ENCODE measurements around the gene CHMP5.

CHMP5 gene

DNA sequence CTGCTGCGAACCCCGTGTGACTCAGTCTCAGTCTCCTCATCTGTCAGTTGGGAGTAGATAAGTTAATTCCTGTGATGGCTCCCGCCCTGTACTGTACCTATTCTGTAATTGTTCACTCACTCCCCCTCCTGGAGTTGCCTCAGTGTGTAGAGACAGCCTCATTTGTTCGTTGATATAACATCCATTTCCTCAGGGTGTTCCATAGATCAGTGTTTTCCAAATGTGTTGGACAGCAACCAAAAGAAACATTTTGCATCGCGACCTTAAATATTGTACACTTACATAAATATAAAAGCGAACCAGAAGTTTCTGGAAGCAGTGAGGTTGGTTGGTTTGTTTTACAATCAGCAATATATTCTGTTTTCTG is 26.2 kb downstream of the CHMP5 start:
- peaks cover 17% of the 10 kb centered on the region for H3K36me3 ChIP-seq (replicated peaks)
- peak overlapping the region; percentile 87 for H3K4me3 ChIP-seq (ENCODE audit: low read depth, low read length)
- in situ Hi-C loops (cut with HindIII; ENCODE audit: low pct_ligation_motif_present, low sequenced_read_pairs), result no loop called here
- TF ChIP-seq, protein P1, sequence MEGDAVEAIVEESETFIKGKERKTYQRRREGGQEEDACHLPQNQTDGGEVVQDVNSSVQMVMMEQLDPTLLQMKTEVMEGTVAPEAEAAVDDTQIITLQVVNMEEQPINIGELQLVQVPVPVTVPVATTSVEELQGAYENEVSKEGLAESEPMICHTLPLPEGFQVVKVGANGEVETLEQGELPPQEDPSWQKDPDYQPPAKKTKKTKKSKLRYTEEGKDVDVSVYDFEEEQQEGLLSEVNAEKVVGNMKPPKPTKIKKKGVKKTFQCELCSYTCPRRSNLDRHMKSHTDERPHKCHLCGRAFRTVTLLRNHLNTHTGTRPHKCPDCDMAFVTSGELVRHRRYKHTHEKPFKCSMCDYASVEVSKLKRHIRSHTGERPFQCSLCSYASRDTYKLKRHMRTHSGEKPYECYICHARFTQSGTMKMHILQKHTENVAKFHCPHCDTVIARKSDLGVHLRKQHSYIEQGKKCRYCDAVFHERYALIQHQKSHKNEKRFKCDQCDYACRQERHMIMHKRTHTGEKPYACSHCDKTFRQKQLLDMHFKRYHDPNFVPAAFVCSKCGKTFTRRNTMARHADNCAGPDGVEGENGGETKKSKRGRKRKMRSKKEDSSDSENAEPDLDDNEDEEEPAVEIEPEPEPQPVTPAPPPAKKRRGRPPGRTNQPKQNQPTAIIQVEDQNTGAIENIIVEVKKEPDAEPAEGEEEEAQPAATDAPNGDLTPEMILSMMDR (IDR thresholded peaks at IDR 0.05; ENCODE audit: low read depth, low read length, missing control alignments), result no peak
- DNase-seq, result no peak
- no peaks in the 10 kb centered on the region for H3K27me3 ChIP-seq (replicated peaks)
- peak overlapping the region; percentile 100 for H3K27ac ChIP-seq

DNA sequence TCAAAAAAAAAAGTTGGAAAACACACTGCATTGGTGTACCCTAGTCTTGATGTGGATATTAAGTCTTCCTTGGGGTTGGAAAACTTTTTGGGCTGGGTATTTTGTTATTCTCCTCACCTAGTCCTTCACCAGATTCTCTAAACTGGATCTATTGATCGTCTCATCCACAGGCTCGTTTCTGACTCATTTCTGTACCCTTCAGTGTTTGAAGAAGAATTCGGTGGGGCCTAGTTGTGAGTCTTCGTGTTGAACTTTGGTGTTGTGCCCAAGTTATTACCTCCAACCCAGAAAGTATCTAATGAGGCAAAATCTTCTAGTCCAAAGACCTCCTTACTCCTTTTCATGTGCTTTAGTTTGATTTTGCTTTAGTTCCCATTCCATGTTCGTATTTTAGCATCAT is 27.1 kb downstream of the CHMP5 start:
- in situ Hi-C loops (cut with HindIII; ENCODE audit: low pct_ligation_motif_present, low sequenced_read_pairs), result no loop called here
- Histone ChIP-seq H3K36me3 (replicated peaks) (peaks cover 22% of the 10 kb centered on the region), H3K4me3 (ENCODE audit: low read depth, low read length) (no peak overlapping the region), H3K27ac (no peak overlapping the region), H3K27me3 (replicated peaks) (no peaks in the 10 kb centered on the region)
- TF ChIP-seq, protein P1 (IDR thresholded peaks at IDR 0.05; ENCODE audit: low read depth, low read length, missing control alignments), result no peak
- no peak for DNase-seq

DNA sequence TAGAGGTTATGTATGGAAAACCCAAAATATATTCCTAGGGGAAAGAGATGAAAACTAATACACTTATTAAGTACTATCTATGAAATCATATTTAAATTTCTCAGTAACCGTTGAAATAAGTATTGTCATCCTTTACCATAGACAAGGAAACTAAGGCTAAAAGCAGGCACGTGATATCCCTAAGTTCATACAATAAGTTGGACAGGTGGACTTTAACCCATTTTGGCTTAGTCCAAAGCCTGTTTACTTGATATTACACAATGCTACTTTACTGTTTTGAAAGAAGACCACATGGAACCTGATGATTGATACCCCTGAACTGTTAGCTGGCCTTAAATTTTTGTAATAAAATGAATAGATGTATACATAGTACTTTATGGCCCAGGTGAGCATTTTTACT is 28.9 kb downstream of the CHMP5 start:
- Histone ChIP-seq H3K27ac (no peak overlapping the region), H3K4me3 (ENCODE audit: low read depth, low read length) (no peak overlapping the region), H3K27me3 (replicated peaks) (no peaks in the 10 kb centered on the region), H3K36me3 (replicated peaks) (peaks cover 33% of the 10 kb centered on the region)
- in situ Hi-C loops (cut with HindIII; ENCODE audit: low pct_ligation_motif_present, low sequenced_read_pairs), result no loop called here
- TF ChIP-seq, protein P1 (IDR thresholded peaks at IDR 0.05; ENCODE audit: low read depth, low read length, missing control alignments), result no peak
- DNase-seq, result no peak

DNA sequence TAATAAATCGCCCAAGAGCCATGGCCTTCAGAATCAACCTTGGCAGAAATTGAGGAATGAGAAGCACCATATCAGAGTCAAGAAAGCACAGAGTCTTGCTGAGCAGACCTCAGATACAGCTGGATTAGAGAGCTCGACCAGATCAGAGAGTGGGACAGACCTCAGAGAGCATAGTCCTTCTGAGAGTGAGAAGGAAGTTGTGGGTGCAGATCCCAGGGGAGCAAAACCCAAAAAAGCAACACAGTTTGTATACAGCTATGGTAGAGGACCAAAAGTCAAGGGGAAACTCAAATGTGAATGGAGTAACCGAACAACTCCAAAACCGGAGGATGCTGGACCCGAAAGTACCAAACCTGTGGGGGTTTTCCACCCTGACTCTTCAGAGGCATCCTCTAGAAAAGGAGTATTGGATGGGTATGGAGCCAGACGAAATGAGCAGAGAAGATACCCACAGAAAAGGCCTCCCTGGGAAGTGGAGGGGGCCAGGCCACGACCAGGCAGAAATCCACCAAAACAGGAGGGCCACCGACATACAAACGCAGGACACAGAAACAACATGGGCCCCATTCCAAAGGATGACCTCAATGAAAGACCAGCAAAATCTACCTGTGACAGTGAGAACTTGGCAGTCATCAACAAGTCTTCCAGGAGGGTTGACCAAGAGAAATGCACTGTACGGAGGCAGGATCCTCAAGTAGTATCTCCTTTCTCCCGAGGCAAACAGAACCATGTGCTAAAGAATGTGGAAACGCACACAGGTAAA is 30.0 kb downstream of the CHMP5 start:
- no peak for DNase-seq
- no peaks in the 10 kb centered on the region for H3K27me3 ChIP-seq (replicated peaks)
- in situ Hi-C loops (cut with HindIII; ENCODE audit: low pct_ligation_motif_present, low sequenced_read_pairs), result no loop called here
- H3K27ac ChIP-seq, result no peak overlapping the region
- peaks cover 43% of the 10 kb centered on the region for H3K36me3 ChIP-seq (replicated peaks)
- TF ChIP-seq, protein P1 (IDR thresholded peaks at IDR 0.05; ENCODE audit: low read depth, low read length, missing control alignments), result no peak
- H3K4me3 ChIP-seq (ENCODE audit: low read depth, low read length), result no peak overlapping the region

DNA sequence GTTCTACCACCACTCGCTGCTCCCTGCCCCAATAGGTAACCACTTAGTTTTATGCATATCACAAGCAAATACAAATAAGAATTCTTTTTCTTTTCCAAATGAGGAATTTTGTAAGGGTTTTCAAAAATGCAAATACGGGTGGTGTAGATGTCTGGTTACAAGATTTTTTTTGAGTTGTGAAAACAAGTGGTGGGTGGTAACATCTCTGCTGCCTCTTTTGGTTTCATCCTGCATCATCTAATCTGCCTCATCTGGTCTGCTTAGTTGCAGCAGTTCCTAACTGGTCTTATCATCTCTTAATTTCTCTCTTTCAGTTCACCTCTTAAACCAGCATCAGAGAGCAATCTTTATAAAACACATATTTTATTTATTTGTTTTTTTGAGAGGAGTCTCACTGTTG is 30.7 kb downstream of the CHMP5 start:
- no peak overlapping the region for H3K27ac ChIP-seq
- in situ Hi-C loops (cut with HindIII; ENCODE audit: low pct_ligation_motif_present, low sequenced_read_pairs), result no loop called here
- no peak for DNase-seq
- H3K27me3 ChIP-seq (replicated peaks), result no peaks in the 10 kb centered on the region
- no peak overlapping the region for H3K4me3 ChIP-seq (ENCODE audit: low read depth, low read length)
- TF ChIP-seq, protein P1 (IDR thresholded peaks at IDR 0.05; ENCODE audit: low read depth, low read length, missing control alignments), result no peak
- H3K36me3 ChIP-seq (replicated peaks), result peaks cover 49% of the 10 kb centered on the region

DNA sequence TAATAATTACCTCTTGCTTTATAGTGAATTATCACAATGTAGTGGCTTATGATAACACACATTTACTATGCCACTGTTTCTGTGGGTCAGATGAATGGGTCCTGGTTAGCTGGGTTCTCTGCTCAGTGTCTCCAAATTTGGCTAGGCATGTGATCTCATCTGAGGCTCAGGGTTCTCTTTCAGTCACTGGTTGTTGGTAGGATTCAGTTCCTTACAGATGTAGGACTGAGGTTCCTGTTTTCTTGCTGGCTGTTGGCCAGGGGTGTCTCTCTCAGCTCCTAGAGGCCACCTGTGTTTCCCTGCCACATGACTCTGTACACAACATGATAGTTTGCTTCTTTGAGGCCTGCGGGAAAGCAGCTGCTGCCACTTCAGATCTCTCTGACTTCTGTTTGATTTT is 32.6 kb downstream of the CHMP5 start:
- Histone ChIP-seq H3K36me3 (replicated peaks) (peaks cover 61% of the 10 kb centered on the region), H3K27me3 (replicated peaks) (no peaks in the 10 kb centered on the region), H3K27ac (no peak overlapping the region), H3K4me3 (ENCODE audit: low read depth, low read length) (no peak overlapping the region)
- TF ChIP-seq, protein P1 (IDR thresholded peaks at IDR 0.05; ENCODE audit: low read depth, low read length, missing control alignments), result no peak
- in situ Hi-C loops (cut with HindIII; ENCODE audit: low pct_ligation_motif_present, low sequenced_read_pairs), result no loop called here
- DNase-seq, result no peak

Measured in brain microvascular endothelial cell (primary cell).